ENCODE results near the gene ACVR1.
A peak's percentile ranks its signal among the peaks of the same experiment; 100 is the strongest.

Gene ACVR1

DNA sequence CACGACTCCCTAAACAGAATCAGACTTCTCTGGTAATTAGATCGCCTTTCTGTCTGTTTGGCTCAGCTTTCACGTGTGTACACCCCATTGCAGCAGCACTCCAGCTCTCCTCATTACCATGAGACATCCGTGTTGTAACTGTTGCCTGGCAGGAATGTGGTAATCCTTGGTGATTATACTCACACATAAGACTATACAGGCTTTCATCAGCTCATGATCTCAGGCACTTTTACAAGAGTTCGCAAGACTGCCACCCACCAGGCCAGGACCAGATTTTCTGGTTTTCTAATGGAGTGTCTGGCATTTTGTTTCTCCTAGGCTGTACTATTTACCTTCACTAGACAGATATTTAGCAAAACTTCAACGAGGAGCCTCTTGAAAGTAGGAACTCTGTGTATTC is 50.2 kb downstream of the ACVR1 start:
- no peaks in the 10 kb centered on the region for H3K27me3 Mint-ChIP-seq
- H3K9me3 Mint-ChIP-seq = no peaks in the 10 kb centered on the region
- no peak overlapping the region for H3K4me3 Mint-ChIP-seq

DNA sequence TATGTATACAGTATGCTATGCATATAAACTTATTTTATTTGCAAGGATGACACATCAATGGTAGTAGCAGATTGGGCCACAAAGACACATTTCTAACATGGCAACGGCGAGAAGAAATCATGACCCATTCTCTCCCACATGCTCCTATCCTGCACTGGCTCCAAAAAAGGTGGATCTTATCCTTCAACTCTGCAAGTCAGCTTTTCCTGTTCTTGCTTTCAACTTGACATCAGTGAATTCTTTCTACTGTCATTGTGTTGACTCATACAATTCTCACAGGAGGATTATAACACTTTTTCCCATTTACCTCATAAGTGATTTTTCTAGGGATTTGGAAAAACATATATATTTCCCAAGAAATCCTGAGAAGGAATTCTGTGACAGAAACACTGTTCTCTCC is 53.1 kb downstream of the ACVR1 start:
- DNase-seq = no peak
- H3K4me1 Mint-ChIP-seq (ENCODE audit: low read depth in 2 of 2) = peaks cover 6 to 8% of the 10 kb centered on the region in 2 donors
- peaks cover 7% of the 10 kb centered on the region for H3K36me3 Mint-ChIP-seq (ENCODE audit: insufficient read depth)
- no peaks in the 10 kb centered on the region for H3K9me3 Mint-ChIP-seq
- H3K4me3 Mint-ChIP-seq = no peak overlapping the region
- no peak for ATAC-seq (replicated peaks)
- H3K27me3 Mint-ChIP-seq = no peaks in the 10 kb centered on the region
- H3K27ac Mint-ChIP-seq = peak overlapping the region in 1 of 2 donors; percentile 61

More for the DNA sequence above, 50.2 kb downstream of the ACVR1 start:
- DNase-seq (no peak), ATAC-seq (replicated peaks) (no peak)
- H3K27ac Mint-ChIP-seq = no peak overlapping the region
- H3K4me1 Mint-ChIP-seq (ENCODE audit: low read depth in 2 of 2) = peaks cover 6 to 8% of the 10 kb centered on the region in 2 donors
- H3K36me3 Mint-ChIP-seq (ENCODE audit: insufficient read depth) = no peaks in the 10 kb centered on the region

DNA sequence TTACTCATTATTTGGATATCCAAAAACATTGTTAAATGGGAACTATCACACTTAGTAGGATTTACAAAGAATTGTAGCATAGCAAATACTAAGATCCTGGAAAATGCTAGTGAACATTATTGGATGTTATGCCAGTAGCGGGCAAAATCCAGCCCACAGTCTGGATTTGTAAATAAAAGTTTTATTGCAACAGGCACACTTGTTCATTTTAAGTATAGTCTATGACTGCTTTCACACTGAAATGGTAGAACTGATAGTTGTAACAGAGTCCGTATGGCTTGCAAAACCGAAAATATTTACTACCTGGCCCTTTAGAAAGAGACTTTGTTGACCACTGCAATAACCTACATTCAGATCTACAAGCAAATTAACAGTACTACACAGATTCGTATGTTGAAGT is 53.6 kb downstream of the ACVR1 start:
- ATAC-seq (replicated peaks) = no peak
- Mint-ChIP-seq H3K9me3 (no peaks in the 10 kb centered on the region), H3K36me3 (ENCODE audit: insufficient read depth) (peaks cover 11% of the 10 kb centered on the region), H3K27ac (no peak overlapping the region), H3K27me3 (no peaks in the 10 kb centered on the region), H3K4me1 (ENCODE audit: low read depth in 2 of 2) (peaks cover 6 to 8% of the 10 kb centered on the region in 2 donors), H3K4me3 (no peak overlapping the region)
- DNase-seq = no peak

DNA sequence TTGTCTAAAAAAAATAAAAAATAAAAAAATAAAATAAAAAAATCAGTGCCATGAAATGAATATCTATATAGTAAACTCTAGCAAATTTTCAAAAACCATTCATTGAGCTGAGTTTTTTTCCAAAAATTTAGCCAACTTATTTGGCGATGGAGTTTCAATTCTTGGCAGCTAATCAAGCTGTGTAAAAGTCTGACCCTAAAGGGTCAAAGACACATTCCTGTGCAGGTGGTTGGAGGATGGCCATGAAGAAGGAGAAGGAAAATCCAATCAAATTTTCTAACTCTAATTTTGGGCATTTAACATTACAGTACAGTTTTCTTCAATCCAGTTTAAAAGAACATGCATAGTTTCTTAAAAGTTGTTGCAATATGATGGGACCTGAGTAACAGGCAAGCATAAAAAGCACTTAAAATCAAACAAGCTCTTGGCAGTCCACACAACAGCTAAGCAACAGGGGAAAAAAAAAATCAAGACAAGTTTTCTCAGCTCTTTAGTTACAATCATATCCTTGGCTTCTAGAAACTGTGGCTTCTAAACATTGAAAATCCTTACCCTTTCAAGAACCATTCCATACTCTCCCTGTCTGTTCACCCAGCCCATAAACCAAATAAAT is 54.5 kb downstream of the ACVR1 start:
- no peaks in the 10 kb centered on the region for H3K9me3 Mint-ChIP-seq
- H3K4me3 Mint-ChIP-seq = no peak overlapping the region
- no peak for DNase-seq
- no peak overlapping the region for H3K27ac Mint-ChIP-seq
- H3K36me3 Mint-ChIP-seq (ENCODE audit: insufficient read depth) = peaks cover 20% of the 10 kb centered on the region
- peaks cover 6 to 8% of the 10 kb centered on the region in 2 donors for H3K4me1 Mint-ChIP-seq (ENCODE audit: low read depth in 2 of 2)
- H3K27me3 Mint-ChIP-seq = no peaks in the 10 kb centered on the region
- ATAC-seq (replicated peaks) = no peak

- no peak for DNase-seq
- Mint-ChIP-seq H3K4me1 (ENCODE audit: low read depth in 2 of 2) (peaks cover 4% of the 10 kb centered on the region in 2 donors), H3K27ac (no peak overlapping the region), H3K9me3 (no peaks in the 10 kb centered on the region), H3K36me3 (ENCODE audit: insufficient read depth) (peaks cover 22% of the 10 kb centered on the region), H3K4me3 (no peak overlapping the region), H3K27me3 (no peaks in the 10 kb centered on the region)
- ATAC-seq (replicated peaks) = no peak
Measured at GRCh38 chr2:157820193-157820592, 55.9 kb downstream of the ACVR1 start.

DNA sequence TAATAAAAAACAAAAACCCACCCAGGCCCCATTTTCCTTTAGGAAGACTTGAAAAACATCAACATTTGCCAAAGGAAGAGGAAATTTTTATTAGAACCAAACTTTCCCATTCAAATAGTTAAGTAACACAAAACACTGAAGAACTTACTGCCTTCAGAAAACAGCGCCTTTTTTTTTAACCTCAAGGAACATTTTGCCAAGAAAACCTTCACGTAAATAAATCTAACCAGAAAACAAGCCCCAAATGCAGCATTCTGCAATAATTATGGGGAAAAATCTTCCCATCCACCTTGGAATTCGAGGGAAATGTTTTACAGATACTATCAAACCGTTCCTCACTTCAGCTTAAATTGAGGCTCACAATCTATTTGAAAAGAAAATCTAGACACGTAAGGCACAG is 56.4 kb downstream of the ACVR1 start:
- Mint-ChIP-seq H3K4me1 (ENCODE audit: low read depth in 2 of 2) (peaks cover 0 to under 1% of the 10 kb centered on the region in 2 donors), H3K9me3 (no peaks in the 10 kb centered on the region), H3K4me3 (no peak overlapping the region), H3K36me3 (ENCODE audit: insufficient read depth) (peaks cover 22% of the 10 kb centered on the region), H3K27me3 (no peaks in the 10 kb centered on the region), H3K27ac (no peak overlapping the region)
- ATAC-seq (replicated peaks) = no peak
- DNase-seq = no peak

DNA sequence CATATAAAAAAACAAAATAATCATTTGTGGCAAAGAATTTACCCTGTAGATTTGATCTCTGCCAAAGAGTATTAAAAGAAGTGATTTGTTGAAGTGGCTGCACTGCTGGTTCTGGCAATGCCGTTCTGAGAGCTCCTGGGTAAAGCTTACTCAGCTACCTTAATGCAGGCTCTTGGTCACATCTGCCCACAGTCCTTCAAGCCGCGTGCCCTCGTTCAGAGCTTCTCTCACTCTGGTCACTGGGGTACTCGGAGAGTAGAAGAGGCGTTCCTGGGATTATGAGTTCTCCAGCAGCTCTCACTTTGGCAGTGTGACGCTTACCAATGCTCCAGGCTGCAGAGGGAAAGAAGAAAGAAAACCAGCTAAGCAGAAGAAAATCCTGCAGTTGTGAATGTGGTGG is 57.9 kb downstream of the ACVR1 start:
- Mint-ChIP-seq H3K36me3 (ENCODE audit: insufficient read depth) (peaks cover 22% of the 10 kb centered on the region), H3K9me3 (no peaks in the 10 kb centered on the region), H3K4me1 (ENCODE audit: low read depth in 2 of 2) (no peaks in the 10 kb centered on the region), H3K27ac (no peak overlapping the region), H3K4me3 (no peak overlapping the region), H3K27me3 (no peaks in the 10 kb centered on the region)
- ATAC-seq (replicated peaks) (no peak), DNase-seq (no peak)

DNA sequence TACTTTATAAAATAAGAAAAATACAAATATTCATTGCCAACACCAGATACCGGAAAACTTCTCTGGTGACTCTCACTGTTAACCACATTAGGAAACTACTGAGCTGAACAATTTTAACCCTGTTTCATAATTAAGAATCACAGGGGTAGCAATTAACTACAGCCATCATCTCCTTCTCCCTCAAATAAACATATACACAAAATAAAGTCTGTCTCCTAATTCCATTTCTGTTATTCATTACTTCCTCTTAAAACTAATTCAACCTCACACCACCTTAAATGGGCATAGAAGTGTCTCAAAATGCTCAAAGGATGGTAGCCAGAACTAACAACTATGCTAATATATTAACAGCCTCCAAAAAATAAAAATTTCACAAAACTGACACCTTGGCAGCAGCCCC is 60.7 kb downstream of the ACVR1 start:
- Mint-ChIP-seq H3K27ac (no peak overlapping the region), H3K4me1 (ENCODE audit: low read depth in 2 of 2) (no peaks in the 10 kb centered on the region), H3K4me3 (no peak overlapping the region), H3K9me3 (no peaks in the 10 kb centered on the region), H3K27me3 (no peaks in the 10 kb centered on the region), H3K36me3 (ENCODE audit: insufficient read depth) (peaks cover 22% of the 10 kb centered on the region)
- DNase-seq (no peak), ATAC-seq (replicated peaks) (no peak)

DNA sequence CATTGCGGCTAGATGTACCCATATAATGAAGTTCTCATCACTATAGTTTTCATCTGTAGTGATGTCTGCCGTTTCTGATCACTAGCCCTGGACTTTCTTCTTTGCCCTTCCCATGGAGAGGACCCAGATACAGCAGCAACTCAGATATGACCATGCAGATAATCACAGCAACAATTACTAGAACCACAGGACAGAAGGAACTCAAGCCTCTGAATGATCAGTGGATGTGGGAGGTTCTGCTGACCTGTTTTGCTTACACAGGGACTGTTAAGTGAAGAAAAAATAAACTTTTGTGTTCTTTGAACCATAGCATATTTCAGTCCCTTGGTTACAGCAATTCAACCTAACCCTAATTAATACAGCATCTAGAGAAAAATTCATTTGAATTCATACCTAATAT is 62.7 kb downstream of the ACVR1 start:
- H3K27me3 Mint-ChIP-seq = no peaks in the 10 kb centered on the region
- H3K4me1 Mint-ChIP-seq (ENCODE audit: low read depth in 2 of 2) = no peaks in the 10 kb centered on the region
- H3K27ac Mint-ChIP-seq = no peak overlapping the region
- H3K4me3 Mint-ChIP-seq = no peak overlapping the region
- ATAC-seq (replicated peaks) (no peak), DNase-seq (no peak)
- no peaks in the 10 kb centered on the region for H3K9me3 Mint-ChIP-seq
- H3K36me3 Mint-ChIP-seq (ENCODE audit: insufficient read depth) = peaks cover 20% of the 10 kb centered on the region

DNA sequence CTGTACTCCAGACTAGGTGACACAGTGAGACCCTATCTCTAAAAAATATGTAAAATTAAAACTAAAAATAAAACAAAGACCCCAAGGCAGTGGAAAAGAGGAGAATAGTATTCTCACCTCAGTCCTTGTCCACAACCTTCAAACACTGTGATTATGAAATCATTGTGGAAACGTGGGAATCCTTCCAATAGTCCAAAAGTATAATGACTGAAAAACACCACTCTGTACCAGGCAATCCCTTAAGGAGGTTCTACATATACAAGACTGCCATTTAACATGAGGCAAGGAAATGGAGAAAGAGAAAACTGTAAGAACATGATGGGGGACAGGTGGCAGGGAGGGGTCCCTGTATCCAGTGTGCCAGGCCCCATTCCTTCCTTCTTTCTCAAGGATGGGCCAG is 66.1 kb downstream of the ACVR1 start:
- Mint-ChIP-seq H3K27ac (no peak overlapping the region), H3K27me3 (no peaks in the 10 kb centered on the region), H3K9me3 (no peaks in the 10 kb centered on the region), H3K36me3 (ENCODE audit: insufficient read depth) (no peaks in the 10 kb centered on the region), H3K4me3 (no peak overlapping the region), H3K4me1 (ENCODE audit: low read depth in 2 of 2) (no peaks in the 10 kb centered on the region)
- DNase-seq (no peak), ATAC-seq (replicated peaks) (no peak)

DNA sequence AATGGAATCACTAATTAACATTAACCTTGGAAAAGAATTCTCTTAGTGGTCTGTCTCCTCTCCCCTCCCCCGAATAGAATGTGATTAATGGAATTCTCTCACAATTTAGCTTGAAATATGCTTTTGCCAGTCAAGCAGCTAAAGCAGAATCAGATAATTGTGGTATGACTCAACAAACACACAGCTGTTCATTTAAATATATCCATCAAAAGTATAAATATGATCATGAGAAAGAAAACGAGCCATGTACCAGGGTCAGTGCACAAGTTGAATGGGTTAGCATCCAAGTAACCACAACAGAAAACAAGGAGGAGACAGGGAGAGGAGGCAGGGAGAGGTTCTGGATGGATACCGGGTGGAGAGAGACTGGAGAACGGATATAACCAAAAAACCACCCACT is 66.9 kb downstream of the ACVR1 start:
- ATAC-seq (replicated peaks) = no peak
- no peaks in the 10 kb centered on the region for H3K36me3 Mint-ChIP-seq (ENCODE audit: insufficient read depth)
- H3K27me3 Mint-ChIP-seq = no peaks in the 10 kb centered on the region
- no peak for DNase-seq
- no peaks in the 10 kb centered on the region for H3K4me1 Mint-ChIP-seq (ENCODE audit: low read depth in 2 of 2)
- no peak overlapping the region for H3K4me3 Mint-ChIP-seq
- no peak overlapping the region for H3K27ac Mint-ChIP-seq
- H3K9me3 Mint-ChIP-seq = no peaks in the 10 kb centered on the region

DNA sequence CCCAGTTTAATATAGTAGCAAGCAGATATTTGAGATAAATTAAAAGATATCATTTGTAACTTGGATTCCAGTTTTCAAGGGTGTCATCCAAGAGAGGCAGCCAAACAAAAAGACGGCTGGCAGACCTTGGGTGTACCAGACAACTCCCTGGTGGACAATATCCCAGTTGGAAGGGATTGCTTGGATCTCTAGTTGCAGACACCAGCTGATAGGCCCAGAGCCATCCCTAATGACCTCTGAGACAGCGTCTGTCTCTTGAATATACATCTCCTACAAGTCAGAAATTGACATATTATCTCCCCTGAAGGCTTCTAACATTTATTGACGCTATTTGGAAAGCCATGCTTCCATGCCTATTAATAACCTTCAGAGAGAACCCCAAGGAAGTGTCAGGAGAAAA is 67.7 kb downstream of the ACVR1 start:
- Mint-ChIP-seq H3K36me3 (ENCODE audit: insufficient read depth) (no peaks in the 10 kb centered on the region), H3K9me3 (no peaks in the 10 kb centered on the region), H3K27me3 (no peaks in the 10 kb centered on the region), H3K4me3 (no peak overlapping the region), H3K4me1 (ENCODE audit: low read depth in 2 of 2) (no peaks in the 10 kb centered on the region), H3K27ac (no peak overlapping the region)
- ATAC-seq (replicated peaks) (no peak), DNase-seq (no peak)

GRCh38 chr2:157806426-157807077 is 69.6 kb downstream of the ACVR1 start:
- H3K27ac Mint-ChIP-seq = no peak overlapping the region
- no peaks in the 10 kb centered on the region for H3K4me1 Mint-ChIP-seq (ENCODE audit: low read depth in 2 of 2)
- ATAC-seq (replicated peaks) (no peak), DNase-seq (no peak)
- H3K36me3 Mint-ChIP-seq (ENCODE audit: insufficient read depth) = no peaks in the 10 kb centered on the region
- H3K27me3 Mint-ChIP-seq = no peaks in the 10 kb centered on the region
- no peaks in the 10 kb centered on the region for H3K9me3 Mint-ChIP-seq
- no peak overlapping the region for H3K4me3 Mint-ChIP-seq

GRCh38 chr2:157805519-157805918 is 70.6 kb downstream of the ACVR1 start:
- Mint-ChIP-seq H3K4me3 (no peak overlapping the region), H3K27ac (no peak overlapping the region), H3K4me1 (ENCODE audit: low read depth in 2 of 2) (no peaks in the 10 kb centered on the region), H3K36me3 (ENCODE audit: insufficient read depth) (no peaks in the 10 kb centered on the region), H3K9me3 (no peaks in the 10 kb centered on the region), H3K27me3 (no peaks in the 10 kb centered on the region)
- DNase-seq (no peak), ATAC-seq (replicated peaks) (no peak)

All from effector memory CD8-positive, alpha-beta T cell (primary cell).